ENCODE results near the gene PTPRCAP. TPM values are rescaled to one million over a fixed set of nuclear protein-coding genes. Genes with fewer than 3 reads are reported as not detected.

The PTPRCAP gene
- total RNA-seq, 1 experiment from 2014 or later, result not detected

Small RNA genes lying within 50 kb of the gene (small RNA-seq; reads per million reads assigned to genes)
- gene RNU6-1238P, result 0 to 0.06 reads per million in 2 experiments

Other genes with a start within 250 kb of the PTPRCAP start
- gene GRK2, start 171.2 kb downstream of the PTPRCAP start, total RNA-seq (2014; rRNA removed; shearing (Covaris generic)), result 39.2 and 40.7 TPM in 2 replicates
- gene ANKRD13D, start 148.4 kb downstream of the PTPRCAP start, total RNA-seq (2014; rRNA removed; shearing (Covaris generic)), result 14.3 and 21.2 TPM in 2 replicates
- gene SSH3, start 134.2 kb downstream of the PTPRCAP start, total RNA-seq (2014; rRNA removed; shearing (Covaris generic)), result 5.0 and 8.6 TPM in 2 replicates
- gene POLD4, start 84.1 kb downstream of the PTPRCAP start, total RNA-seq (2014; rRNA removed; shearing (Covaris generic)), result 62.8 and 75.5 TPM in 2 replicates
- 4.9 and 5.3 TPM in 2 replicates for gene CLCF1, start 64.1 kb downstream of the PTPRCAP start, total RNA-seq (2014; rRNA removed; shearing (Covaris generic))
- 4.2 and 5.9 TPM in 2 replicates for gene RAD9A, start 45.7 kb downstream of the PTPRCAP start, total RNA-seq (2014; rRNA removed; shearing (Covaris generic))
- gene PPP1CA, start 35.8 kb downstream of the PTPRCAP start, total RNA-seq (2014; rRNA removed; shearing (Covaris generic)), result 137 and 159 TPM in 2 replicates
- not detected in 2 replicates for gene TBC1D10C, start 33.6 kb downstream of the PTPRCAP start, total RNA-seq (2014; rRNA removed; shearing (Covaris generic))
- gene CARNS1, start 22.0 kb downstream of the PTPRCAP start, total RNA-seq (2014; rRNA removed; shearing (Covaris generic)), result 0.09 and 0.12 TPM in 2 replicates
- gene RPS6KB2, start 9.2 kb downstream of the PTPRCAP start, total RNA-seq (2014; rRNA removed; shearing (Covaris generic)), result 21.6 and 23.6 TPM in 2 replicates
- 29.2 and 33.0 TPM in 2 replicates for gene CORO1B, start 5.8 kb upstream of the PTPRCAP start, total RNA-seq (2014; rRNA removed; shearing (Covaris generic))
- not detected in 2 replicates for gene GPR152, start 15.0 kb upstream of the PTPRCAP start, total RNA-seq (2014; rRNA removed; shearing (Covaris generic))
- gene CABP4, start 17.7 kb upstream of the PTPRCAP start, total RNA-seq (2014; rRNA removed; shearing (Covaris generic)), result 3.2 and 4.1 TPM in 2 replicates
- 7.4 and 19.9 TPM in 2 replicates for gene TMEM134, start 31.6 kb upstream of the PTPRCAP start, total RNA-seq (2014; rRNA removed; shearing (Covaris generic))
- 49.2 and 49.5 TPM in 2 replicates for gene AIP, start 45.3 kb upstream of the PTPRCAP start, total RNA-seq (2014; rRNA removed; shearing (Covaris generic))
- 24.5 TPM in 2 replicates for gene PITPNM1, start 67.7 kb upstream of the PTPRCAP start, total RNA-seq (2014; rRNA removed; shearing (Covaris generic))
- gene CDK2AP2, start 70.5 kb upstream of the PTPRCAP start, total RNA-seq (2014; rRNA removed; shearing (Covaris generic)), result 25.1 and 29.6 TPM in 2 replicates
- not detected in 2 replicates for gene CABP2, start 85.8 kb upstream of the PTPRCAP start, total RNA-seq (2014; rRNA removed; shearing (Covaris generic))
- 665 and 811 TPM in 2 replicates for gene GSTP1, start 146.1 kb upstream of the PTPRCAP start, total RNA-seq (2014; rRNA removed; shearing (Covaris generic))
- 152 and 162 TPM in 2 replicates for gene NDUFV1, start 169.3 kb upstream of the PTPRCAP start, total RNA-seq (2014; rRNA removed; shearing (Covaris generic))
- gene NUDT8, start 192.3 kb upstream of the PTPRCAP start, total RNA-seq (2014; rRNA removed; shearing (Covaris generic)), result 3.5 and 6.9 TPM in 2 replicates
- gene TBX10, start 202.1 kb upstream of the PTPRCAP start, total RNA-seq (2014; rRNA removed; shearing (Covaris generic)), result not detected in 2 replicates
- not detected in 2 replicates for gene ACY3, start 213.0 kb upstream of the PTPRCAP start, total RNA-seq (2014; rRNA removed; shearing (Covaris generic))
- gene ALDH3B2, start 236.9 kb upstream of the PTPRCAP start, total RNA-seq (2014; rRNA removed; shearing (Covaris generic)), result not detected in 2 replicates

Measured in NCI-H460 (cell line).